ENCODE measurements around the gene SERPINB1.
"Not testable (repeated sequence)": the region's sequence is repeated elsewhere in the genome, so short reads cannot be mapped to it uniquely, and the experiment has no call there.

Gene SERPINB1

GRCh38 chr6:2841264-2842138 is at the start of gene SERPINB1:
Gene SERPINB1, minus strand, starts transcription at chr6:2841863. Its CDS starts 1,277 bp downstream, at chr6:2840586.
- peak; percentile 63 for DNase-seq

DNA sequence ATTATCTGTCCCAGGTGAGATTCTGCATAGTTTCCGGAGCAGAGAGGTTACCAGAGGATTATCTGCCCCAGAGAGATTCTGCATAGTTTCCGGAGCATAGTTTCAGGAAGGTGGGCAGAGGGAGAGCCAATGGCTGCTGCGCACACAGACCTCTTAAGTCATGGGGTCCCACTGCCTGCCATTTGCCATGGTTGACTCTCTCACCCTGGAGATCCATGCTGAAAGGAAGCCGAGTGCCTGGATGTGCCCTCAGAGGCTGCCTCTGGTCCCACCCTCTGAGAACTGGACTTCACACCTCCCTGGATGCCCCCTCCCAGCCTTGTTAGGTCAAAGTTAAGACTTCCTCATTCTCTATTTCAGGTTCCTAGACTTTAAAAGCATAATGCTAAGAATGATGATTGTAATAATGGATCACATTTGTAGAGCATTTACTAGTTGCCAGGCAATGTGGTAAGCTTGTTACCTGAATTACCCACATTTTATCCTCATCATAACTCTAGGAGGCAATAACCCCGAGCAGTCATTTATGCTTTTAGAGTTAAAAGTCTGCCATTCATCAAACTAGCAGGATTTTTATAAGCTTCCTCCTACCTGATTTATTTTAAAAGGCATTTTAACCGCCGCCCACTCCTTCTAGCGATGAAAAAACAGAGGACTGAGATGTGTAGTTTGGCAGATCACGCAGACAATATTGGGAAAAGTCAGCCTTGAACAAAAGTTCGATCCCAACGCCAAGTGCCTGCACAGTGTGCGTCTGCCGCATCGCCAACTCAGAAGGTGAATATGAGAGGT is 49.5 kb upstream of the SERPINB1 start:
- no peak for DNase-seq

DNA sequence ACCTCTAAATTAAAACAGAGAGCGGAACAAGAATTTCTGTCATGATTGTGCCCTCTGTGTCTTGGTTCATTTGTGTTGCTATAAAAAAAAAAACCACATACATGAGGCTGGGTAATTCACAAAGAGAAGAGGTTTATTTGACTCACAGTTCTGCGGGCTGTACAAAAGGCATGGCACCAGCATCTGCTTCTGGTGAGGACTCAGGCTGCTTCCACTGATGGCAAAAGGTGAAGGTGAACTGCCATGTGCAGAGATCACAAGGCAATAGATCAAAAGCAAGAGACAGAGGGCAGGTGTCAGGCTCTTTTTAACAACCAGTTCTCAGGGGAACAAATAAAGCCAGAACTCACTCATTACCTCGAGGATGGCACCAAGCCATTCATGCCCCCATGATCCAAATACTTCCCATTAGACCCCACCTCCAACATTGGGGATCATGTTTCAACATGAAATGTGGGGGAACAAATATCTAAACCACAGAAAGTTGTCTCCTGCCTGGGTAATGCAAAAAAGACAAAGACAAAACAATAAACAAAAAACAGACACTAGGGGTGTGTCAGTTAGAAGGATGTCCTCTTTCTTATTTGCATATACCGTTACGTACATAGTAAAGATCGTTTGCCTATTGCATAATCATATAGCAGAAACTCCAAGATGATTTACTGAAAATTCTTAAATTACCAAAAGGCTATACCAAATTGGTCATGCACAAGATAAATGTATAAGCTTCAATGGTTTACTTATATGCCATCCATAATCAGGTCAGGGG is 44.5 kb upstream of the SERPINB1 start:
- DNase-seq: no peak

- no peak for DNase-seq
Measured at GRCh38 chr6:2884804-2885203, 43.1 kb upstream of the SERPINB1 start.

DNA sequence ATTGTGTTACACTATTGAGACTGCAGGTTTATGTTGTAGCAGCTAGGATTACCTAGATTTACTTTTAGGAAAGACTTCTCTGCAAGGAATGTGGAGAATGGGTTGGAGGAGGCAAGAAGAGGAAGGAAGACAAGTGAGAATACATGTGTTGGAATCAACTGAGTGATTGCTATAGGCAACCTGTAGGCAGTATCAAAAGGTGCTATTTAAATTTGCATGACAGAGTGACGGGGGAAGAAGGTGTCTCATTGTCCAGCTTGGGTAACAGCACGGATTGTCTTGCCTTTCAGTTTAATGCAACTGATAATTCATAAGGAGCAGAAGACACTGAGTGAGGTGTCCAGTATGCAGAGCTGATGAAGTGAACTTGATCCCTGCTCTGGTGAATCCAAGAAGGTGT is 42.0 kb upstream of the SERPINB1 start:
- DNase-seq: no peak

DNA sequence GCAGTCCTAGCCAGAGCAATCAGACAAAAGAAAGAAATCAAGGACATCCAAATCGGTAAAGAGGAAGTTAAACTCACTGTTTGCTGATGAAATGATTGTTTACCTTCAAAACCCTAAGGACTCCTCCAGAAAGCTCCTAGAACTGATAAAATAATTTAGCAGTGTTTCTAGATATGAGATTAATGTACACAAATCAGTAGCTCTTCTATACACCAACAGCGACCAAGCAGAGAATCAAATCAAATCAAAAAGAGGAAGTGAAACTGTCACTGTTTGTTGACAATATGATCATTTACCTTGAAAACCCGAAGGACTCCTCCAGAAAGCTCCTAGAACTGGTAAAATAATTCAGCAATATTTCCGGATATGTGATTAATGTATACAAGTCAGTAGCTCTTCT is 39.8 kb upstream of the SERPINB1 start:
- DNase-seq: no peak

DNA sequence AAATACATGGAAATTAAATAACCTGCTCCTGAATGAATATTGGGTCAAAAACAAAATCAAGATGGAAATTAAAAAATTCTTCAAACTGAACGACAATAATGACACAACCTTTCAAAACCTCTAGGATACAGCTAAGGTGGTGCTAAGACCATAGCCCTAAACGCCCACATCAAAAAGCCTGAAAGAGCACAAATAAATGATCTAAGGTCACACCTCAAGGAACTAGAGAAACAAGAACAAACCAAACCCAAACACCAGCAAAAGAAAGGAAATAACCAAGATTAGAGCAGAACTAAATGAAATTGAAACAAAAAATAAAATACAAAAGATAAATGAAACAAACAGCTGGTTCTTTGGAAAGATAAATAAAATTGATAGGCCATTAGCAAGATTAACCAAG is 38.5 kb upstream of the SERPINB1 start:
- DNase-seq: not testable (repeated sequence)

- no peak for DNase-seq
Measured at GRCh38 chr6:2877960-2878359, 36.3 kb upstream of the SERPINB1 start.

DNA sequence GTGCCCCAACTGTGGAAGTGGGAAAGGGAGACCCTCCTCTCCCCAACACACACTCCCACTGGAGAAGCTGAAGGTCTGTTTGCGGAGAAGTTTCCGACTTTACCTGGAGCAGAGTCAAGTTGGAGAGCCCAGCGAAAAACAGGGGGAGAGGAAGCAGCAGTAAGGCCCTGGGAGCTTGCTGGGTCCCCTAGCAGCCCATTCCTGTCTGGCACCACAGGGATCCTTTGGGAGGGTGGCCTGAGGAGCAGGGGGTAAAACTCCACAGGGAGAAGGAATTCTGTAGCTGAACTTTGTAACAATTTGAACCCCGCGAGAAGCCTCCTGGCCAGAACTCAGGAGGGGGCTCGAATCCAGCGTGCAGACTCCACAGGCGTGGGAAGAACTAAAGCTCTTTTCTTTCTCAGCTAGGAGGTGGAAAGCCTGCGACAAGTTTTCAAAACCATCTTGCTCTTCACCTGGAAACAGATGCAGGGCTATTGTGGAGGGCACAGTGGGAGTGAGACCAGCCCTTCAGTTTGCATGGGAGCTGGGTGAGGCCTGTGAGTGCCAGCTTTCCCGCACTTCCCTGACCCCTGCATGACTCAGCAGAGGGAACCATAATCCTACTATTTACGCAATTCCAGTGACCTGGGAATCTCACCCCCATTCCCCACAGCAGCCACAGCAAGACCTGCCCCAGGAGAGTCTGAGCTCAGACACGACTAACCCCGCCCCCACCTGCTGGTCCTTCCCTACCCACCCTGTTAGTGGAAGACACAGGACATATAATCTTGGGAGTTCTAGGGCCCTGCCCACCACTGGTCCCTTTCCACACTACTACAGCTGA is 35.6 kb upstream of the SERPINB1 start:
- no peak for DNase-seq

GRCh38 chr6:2876210-2877056 is 34.8 kb upstream of the SERPINB1 start:
- no peak for DNase-seq

DNA sequence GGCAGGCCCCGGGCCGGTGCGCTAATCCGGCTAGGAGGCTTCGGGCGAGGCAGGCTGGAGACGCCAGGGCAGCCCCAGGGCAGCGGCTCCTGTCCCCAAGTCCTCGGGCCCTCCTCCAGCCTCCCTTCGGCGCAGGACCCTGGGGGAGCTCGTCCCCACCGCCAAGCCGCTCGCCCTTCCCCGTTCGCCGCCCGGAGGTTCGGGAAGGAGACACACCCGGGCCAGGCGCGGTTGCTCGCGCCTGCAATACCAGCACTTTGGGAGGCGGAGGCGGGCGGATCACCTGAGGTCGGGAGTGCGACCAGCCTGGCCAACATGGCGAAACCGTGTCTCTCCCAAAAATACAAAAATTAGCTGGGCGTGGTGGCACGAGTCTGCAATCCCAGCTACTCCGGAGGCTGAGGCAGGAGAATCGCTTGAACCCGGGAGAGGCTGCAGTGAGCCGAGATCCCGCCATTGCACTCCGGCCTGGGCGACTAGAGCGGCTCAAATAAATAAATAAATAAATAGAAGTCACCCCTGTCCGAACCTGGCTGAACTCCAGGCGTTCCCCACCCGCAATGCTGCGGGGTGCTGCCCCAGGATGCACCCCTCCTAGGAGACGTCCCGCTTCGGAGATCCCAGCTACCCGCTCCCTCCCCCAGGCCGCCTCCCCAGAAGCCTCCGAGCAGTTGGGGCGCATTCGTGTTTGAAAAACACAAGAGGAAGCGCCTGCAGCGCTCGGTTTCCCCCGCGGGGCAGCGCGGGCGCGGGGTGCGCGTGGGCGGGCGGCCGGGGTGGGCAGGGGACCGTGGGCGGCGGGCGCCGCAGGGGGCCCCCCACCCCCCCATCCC is 33.9 kb upstream of the SERPINB1 start:
- no peak for DNase-seq

DNA sequence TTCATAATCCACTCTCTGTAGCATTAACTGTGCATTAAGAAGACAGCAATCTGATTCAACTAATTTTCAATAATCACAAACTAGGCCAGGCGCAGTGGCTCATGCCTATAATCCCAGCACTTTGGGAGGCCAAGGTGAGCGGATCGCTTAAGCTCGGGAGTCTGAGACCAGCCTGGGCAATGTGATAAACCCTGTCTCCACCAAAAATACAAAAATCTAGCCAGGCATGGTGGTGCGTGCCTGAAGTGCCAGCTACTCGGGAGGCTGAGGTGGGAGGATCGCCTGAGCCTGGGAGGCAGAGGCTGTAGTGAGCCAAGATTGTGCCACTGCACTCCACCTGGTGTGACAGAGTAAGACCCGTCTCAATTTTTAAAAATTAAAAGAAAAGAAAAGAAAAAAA is 32.0 kb upstream of the SERPINB1 start:
- DNase-seq: no peak

DNA sequence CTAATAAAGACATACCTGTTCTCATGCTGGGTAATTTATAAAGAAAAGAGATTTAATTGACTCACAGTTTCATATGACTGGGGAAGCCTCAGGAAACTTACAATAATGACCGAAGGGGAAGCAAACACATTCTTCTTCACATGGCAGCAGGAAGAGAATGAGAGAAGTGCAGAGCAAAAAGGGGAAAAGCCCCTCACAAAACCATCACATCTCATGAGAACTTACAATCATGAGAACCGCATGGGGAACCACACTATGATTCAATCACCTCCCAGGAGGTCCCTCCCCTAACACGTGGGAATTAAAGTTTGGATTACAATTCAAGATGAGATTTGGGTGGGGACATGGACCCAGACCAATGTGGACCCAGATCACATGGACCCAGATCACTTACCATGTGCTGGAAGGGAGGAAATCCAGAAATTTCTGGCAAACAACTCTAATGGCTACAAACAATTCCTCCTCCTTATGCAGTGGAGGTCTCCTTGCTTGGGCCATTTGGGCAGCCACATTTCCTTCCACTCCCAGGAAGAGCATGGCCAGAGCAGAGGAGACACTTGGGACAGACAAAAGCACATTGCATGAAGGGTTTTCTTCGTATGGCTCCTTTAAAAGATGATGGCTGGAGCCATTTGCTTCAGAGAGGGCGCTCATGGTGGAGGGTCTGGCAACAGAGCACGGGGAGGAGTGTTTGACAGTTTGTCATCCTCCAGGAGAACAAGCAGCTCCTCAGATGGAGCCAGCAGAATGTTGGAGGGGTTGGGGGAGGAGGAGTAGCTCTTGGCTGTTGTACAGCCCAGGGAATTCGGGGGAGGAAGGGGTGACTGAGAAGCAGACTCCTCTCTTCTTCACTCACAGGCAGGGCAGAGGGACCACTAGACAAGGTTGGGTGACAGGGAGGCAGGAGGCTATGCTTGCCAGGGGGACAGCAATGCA is 31.0 kb upstream of the SERPINB1 start:
- DNase-seq: no peak

DNA sequence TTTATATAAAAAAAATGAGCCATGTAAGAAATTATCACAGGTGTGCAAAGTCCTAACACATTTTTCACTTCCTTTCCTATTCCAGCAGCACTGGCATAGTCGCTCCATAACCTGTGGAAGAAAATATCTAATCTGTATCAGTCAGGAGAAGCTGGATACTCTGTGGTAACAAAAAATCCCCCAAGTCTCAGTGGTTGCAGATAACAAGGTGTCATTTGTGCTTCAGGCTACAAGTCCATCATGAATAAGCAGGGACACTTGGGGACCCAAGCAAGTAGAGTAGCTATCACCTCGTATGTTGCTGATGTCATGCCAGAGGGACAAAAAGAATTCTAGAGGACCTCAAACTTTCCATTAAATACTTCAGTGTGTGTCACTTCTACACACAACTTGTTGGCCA is 30.3 kb upstream of the SERPINB1 start:
- no peak for DNase-seq

- no peak for DNase-seq
Measured at GRCh38 chr6:2871102-2871501, 29.4 kb upstream of the SERPINB1 start.

DNA sequence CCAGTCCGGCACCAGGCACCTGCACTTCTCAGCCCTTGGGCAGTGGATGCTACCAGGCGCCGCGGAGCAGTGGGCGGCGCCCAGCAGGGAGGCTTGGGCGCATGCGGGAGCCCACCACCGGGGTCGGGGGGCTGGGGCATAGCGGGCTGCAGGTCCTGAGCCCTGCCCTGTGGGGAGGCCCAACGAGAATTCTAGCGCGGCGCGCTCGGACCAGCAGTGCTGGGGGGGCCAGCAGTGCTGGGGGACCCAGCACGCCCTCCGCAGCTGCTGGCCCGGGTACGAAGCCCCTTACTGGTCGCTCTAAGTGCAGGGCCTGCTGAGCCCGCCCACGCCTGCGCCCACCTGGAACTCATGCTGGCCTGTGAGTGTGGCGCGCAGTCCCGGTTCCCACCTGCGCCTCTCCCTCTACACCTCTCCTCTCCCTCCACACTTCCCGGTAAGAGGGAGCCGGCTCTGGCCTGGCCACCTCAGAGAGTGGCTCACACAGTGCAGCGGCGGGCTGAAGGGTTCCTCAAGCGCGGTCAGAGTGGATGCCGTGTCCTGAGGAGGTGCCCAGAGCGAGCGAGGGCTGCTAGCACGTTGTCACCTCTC is 28.5 kb upstream of the SERPINB1 start:
- DNase-seq: no peak

GRCh38 chr6:2868637-2869036 is 27.0 kb upstream of the SERPINB1 start:
- DNase-seq: no peak

GRCh38 chr6:2866171-2866846 is 24.6 kb upstream of the SERPINB1 start:
- DNase-seq: no peak

Data from midbrain (tissue), 1 donor.